ENCODE data around the gene INTS11. TPM values are rescaled to one million over a fixed set of nuclear protein-coding genes. Genes with fewer than 3 reads are reported as not detected.

INTS11 gene
- total and polyA plus RNA-seq, 2 experiments from 2014 or later = 102 to 161 TPM

GRCh38 chr1:1331068-1331965, 6.9 kb upstream of the INTS11 start, which contains the start of gene TAS1R3 (continued):
- TF ChIP-seq REST (IDR thresholded peaks at IDR 0.05; ENCODE audit: unreplicated experiment) = no peak
- TF ChIP-seq, protein P1, sequence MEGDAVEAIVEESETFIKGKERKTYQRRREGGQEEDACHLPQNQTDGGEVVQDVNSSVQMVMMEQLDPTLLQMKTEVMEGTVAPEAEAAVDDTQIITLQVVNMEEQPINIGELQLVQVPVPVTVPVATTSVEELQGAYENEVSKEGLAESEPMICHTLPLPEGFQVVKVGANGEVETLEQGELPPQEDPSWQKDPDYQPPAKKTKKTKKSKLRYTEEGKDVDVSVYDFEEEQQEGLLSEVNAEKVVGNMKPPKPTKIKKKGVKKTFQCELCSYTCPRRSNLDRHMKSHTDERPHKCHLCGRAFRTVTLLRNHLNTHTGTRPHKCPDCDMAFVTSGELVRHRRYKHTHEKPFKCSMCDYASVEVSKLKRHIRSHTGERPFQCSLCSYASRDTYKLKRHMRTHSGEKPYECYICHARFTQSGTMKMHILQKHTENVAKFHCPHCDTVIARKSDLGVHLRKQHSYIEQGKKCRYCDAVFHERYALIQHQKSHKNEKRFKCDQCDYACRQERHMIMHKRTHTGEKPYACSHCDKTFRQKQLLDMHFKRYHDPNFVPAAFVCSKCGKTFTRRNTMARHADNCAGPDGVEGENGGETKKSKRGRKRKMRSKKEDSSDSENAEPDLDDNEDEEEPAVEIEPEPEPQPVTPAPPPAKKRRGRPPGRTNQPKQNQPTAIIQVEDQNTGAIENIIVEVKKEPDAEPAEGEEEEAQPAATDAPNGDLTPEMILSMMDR (conservative IDR thresholded peaks at IDR 0.05; ENCODE audit: low read depth in 2 of 2) = no peak

DNA sequence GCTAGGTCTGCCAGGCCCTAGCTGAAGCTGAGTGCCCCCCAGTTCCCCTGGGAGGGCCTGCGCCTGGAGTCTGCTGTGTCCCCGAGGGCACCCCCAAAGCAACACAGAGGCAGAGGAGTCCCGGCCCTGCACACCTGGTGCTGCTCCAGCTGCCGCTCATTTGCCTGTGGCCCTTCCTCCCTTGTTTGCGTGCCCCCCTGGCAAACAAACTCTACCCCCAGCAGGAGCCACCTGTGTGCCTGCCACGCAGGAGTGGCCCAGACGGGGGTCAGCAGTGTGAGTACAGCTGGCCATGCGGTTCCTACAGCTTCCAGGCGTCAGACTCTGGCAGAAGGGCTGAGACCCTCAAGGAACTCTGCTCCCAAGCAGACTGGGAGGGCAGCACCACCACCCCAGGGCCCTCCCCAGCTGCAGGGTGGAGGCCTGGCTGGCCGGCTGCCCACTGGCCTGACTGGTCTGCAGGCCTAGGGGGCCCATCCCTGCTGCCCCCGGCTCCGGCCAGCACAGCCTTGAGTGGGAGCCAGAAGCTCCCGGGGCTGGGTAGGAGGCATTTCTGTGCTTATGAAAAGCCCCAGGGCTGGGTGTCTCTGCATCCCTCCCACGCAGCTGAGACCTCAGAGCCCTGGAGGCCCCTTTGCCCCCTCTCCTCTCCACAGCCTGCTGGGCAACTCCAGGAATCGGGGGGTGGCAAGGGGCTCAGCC, 6.1 kb upstream of the INTS11 start:
- no peaks in the 10 kb centered on the region for H3K9me3 Mint-ChIP-seq
- Histone ChIP-seq H3K9me2 (ENCODE audit: insufficient read depth) (no peaks in the 10 kb centered on the region), H3K4me1 (ENCODE audit: insufficient read depth) (no peaks in the 10 kb centered on the region), H3K27me3 (ENCODE audit: insufficient read depth) (no peaks in the 10 kb centered on the region), H3K36me3 (ENCODE audit: insufficient read depth) (no peaks in the 10 kb centered on the region), H2AFZ (no peak overlapping the region), H3K27ac (ENCODE audit: low read depth) (no peak overlapping the region), H4K20me1 (replicated peaks; ENCODE audit: insufficient read depth) (no peaks in the 10 kb centered on the region), H3F3A (replicated peaks; ENCODE audit: low read depth) (peaks cover 20% of the 10 kb centered on the region; the same call in 1 of the 2 replicates), H3K79me2 (replicated peaks; ENCODE audit: insufficient read depth) (0 out of 2 replicates have a peak, but pooled peaks cover 4% of the 10 kb centered on the region), H3K4me2 (no peak overlapping the region), H3K4me3 (no peak overlapping the region)
- H3K4me1 Mint-ChIP-seq = no peaks in the 10 kb centered on the region
- H3K4me3 Mint-ChIP-seq = no peak overlapping the region
- peaks cover 5% of the 10 kb centered on the region; the same call in 2 of the 3 replicates for H3K36me3 Mint-ChIP-seq (ENCODE audit: low read depth)
- ATAC-seq (no peak), DNase-seq (ENCODE audit: low spot score) (no peak)
- H3K27ac Mint-ChIP-seq = no peak overlapping the region
- no peak for TF ChIP-seq ZNF331 (CRISPR knock-in tag; IDR thresholded peaks at IDR 0.05; ENCODE audit: low read depth)
- peaks cover 16% of the 10 kb centered on the region for H3K27me3 Mint-ChIP-seq (ENCODE audit: insufficient read depth, low read depth, poor library complexity)

All from GM23338 (cell line).